Muscle layer of colon (tissue), 2 donors: ENCODE measurements around the gene ZNF438.

ENCODE experiments used
- H3K27ac ChIP-seq: one replicate; pipeline ENCODE4 v1.7.0; 2013; ENCODE audit warnings: low read depth, mild to moderate bottlenecking, low read length, moderate library complexity
- H3K27me3 ChIP-seq, 2 donors: one replicate each; pipeline ENCODE4 v1.7.0; 2013; ENCODE audit warnings: low read length in 2 of 2, mild to moderate bottlenecking in 2 of 2; ENCODE audit not compliant: insufficient read depth in 2 of 2, control insufficient read depth in 1 of 2
- H3K36me3 ChIP-seq: one replicate; pipeline ENCODE4 v1.7.0; 2013; ENCODE audit warnings: mild to moderate bottlenecking, low read length; ENCODE audit not compliant: insufficient read depth
- H3K4me1 ChIP-seq: one replicate; pipeline ENCODE4 v1.7.0; 2013; ENCODE audit warnings: mild to moderate bottlenecking, low read length; ENCODE audit not compliant: insufficient read depth
- H3K4me3 ChIP-seq, 2 donors: one replicate each; pipeline ENCODE4 v1.7.0; 2013; ENCODE audit warnings: low read length in 2 of 2, low read depth in 1 of 2, mild to moderate bottlenecking in 1 of 2, moderate library complexity in 1 of 2
- H3K9ac ChIP-seq: one replicate; pipeline ENCODE4 v1.7.0; 2013; ENCODE audit warnings: low read length
- H3K9me3 ChIP-seq: one replicate; pipeline ENCODE4 v1.7.0; 2013; ENCODE audit warnings: mild to moderate bottlenecking, low read length
- donor health status: abdominal sarcoma.
- donor health status: Adenocarcinoma of cecum.

The ZNF438 gene

DNA sequence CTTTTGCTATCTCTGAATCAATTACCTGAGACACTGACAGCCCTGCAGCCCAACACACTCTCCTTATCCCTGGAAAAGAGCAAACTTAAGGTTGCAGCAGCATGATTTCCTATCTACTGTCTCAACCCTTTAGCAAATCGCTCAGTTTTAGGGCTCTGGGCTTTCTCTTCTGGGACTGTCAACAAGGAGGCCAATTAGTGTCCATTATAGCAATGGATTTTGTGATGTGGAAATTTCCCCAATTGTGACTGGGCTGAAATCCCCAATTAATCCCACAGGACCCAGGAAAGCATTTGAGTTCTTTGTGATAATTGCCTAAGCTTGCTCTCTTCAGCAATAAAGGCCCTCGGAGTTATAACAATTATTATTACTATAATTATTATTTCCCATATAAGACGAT lies 197.0 kb downstream of the ZNF438 start:
- no peak overlapping the region for H3K9ac ChIP-seq
- H3K9me3 ChIP-seq, result no peaks in the 10 kb centered on the region

GRCh38 chr10:30834153-30834552 lies 197.5 kb downstream of the ZNF438 start:
- Histone ChIP-seq H3K27ac (no peak overlapping the region), H3K9me3 (no peaks in the 10 kb centered on the region), H3K36me3 (no peaks in the 10 kb centered on the region), H3K27me3 (no peaks in the 10 kb centered on the region), H3K4me3 (no peak overlapping the region), H3K4me1 (peaks cover 25% of the 10 kb centered on the region), H3K9ac (no peak overlapping the region)

More for the DNA sequence above, 197.0 kb downstream of the ZNF438 start:
- Histone ChIP-seq H3K36me3 (no peaks in the 10 kb centered on the region), H3K27ac (no peak overlapping the region), H3K27me3 (no peaks in the 10 kb centered on the region), H3K4me3 (no peak overlapping the region), H3K4me1 (peaks cover 25% of the 10 kb centered on the region)

DNA sequence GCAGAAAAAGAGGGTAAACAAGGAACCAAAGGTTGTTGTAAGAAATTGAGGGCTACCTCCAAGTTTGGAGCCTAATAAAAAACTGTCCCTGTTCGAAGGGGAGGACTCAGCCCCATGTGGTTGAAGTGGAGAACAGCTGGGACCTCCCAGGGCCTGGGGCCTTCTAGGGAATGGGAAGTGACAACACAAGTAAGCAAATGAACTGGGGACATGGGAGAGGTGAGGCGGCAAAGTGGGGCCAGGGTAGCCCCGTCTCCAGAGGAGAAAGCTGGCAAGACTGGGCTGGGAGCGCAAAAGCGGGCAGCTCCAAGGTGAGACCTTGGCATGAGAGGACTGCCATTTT lies 198.1 kb downstream of the ZNF438 start:
- Histone ChIP-seq H3K27ac (no peak overlapping the region), H3K4me3 (no peak overlapping the region), H3K4me1 (peaks cover 25% of the 10 kb centered on the region), H3K9ac (no peak overlapping the region), H3K27me3 (no peaks in the 10 kb centered on the region), H3K36me3 (no peaks in the 10 kb centered on the region), H3K9me3 (no peaks in the 10 kb centered on the region)

DNA sequence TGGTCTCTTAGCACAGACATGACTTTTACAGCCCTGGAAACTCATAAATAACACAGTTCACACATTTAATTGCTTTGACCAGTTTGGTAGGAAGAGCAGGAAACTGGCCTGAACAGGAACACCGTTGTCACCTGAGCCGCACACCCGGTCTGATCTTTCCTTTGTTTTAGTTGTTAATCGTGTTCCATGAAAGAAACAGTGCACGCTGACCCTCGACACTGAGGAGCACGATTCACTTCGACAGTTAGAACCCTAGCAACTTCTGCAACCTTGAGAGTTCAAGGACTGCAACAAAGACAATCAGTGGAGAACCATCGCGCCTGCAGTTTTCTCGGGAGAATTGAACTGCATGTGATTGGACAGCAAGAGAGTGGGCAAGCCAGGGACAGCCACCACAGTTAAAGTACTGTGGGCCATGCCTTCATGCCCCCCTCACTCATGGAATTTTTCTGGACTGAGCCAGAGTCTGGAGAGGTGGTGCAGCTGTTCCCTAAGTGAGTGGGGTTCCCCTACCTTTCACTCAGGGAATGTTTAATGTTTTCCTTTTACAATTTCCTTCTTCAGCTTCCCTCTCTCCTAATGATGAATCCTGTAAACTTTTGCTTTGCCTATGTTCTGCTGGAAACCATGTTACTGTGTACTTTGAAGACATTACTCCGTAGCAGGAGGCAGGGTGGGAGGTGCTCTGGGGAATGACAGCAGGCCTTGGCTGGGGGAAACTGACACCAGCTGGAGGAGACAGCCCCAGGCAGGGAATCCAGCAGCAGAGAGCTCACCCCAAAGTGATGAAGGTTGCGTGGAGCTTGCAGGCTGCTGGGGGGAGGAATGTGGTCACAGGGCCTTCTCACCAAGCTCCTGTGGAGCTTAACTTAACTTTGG lies 198.7 kb downstream of the ZNF438 start:
- no peak overlapping the region for H3K27ac ChIP-seq
- no peaks in the 10 kb centered on the region for H3K9me3 ChIP-seq
- H3K9ac ChIP-seq, result no peak overlapping the region

GRCh38 chr10:30832001-30832748 lies 199.5 kb downstream of the ZNF438 start:
- Histone ChIP-seq H3K9me3 (no peaks in the 10 kb centered on the region), H3K4me3 (no peak overlapping the region), H3K9ac (no peak overlapping the region), H3K27me3 (no peaks in the 10 kb centered on the region), H3K36me3 (no peaks in the 10 kb centered on the region), H3K27ac (no peak overlapping the region), H3K4me1 (peaks cover 25% of the 10 kb centered on the region)

More for the DNA sequence above, 198.7 kb downstream of the ZNF438 start:
- H3K4me1 ChIP-seq, result peaks cover 25% of the 10 kb centered on the region
- H3K27me3 ChIP-seq, result no peaks in the 10 kb centered on the region
- no peak overlapping the region for H3K4me3 ChIP-seq
- H3K36me3 ChIP-seq, result no peaks in the 10 kb centered on the region

- peaks cover 25% of the 10 kb centered on the region for H3K4me1 ChIP-seq
- no peak overlapping the region for H3K9ac ChIP-seq
- no peak overlapping the region for H3K4me3 ChIP-seq
- H3K27me3 ChIP-seq, result no peaks in the 10 kb centered on the region
- no peak overlapping the region for H3K27ac ChIP-seq
- H3K36me3 ChIP-seq, result no peaks in the 10 kb centered on the region
- H3K9me3 ChIP-seq, result no peaks in the 10 kb centered on the region
Measured at GRCh38 chr10:30831426-30831825, 200.2 kb downstream of the ZNF438 start.

DNA sequence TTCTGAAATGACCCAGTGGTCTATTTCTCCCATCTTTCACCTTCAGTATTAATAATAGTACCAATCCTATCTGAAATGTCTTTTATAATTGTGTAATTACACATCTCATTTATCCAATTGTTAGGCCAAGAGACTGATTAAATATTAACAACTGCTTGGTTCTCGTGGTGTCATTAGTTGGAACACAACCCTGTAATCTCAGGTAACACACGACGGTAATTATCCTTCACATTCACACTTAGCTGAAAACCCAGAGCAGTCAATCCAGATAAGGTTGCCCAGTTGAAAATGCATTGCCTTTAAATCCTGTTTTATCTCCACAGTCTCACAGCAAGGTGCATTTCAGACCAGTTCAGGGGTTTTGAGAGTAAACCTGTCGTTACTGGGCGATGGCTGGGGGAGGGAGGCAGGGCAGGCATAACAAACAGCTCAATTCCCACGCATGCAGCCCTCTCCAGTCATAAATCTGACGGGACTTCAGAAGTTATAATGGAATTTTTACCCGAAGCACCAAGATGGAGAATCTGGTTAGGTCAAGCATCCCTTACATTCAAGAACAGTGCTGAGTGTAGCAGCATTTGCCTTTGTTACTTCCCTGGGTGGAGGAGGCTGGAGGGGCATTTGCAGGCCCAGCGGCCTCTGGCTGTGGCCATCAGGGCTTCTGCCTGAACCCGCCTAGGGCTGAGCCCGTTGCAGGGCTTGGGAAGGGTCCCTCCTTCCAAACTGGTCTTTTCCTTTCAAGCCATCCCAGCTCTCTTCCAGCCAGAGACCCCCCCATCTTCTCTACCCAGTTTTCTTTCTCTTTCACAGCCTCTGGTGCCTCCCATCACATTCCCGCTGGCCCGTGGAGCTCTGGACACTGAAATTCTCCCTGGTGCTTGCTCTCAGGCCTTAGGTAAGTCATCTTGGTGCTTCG lies 201.1 kb downstream of the ZNF438 start:
- Histone ChIP-seq H3K36me3 (no peaks in the 10 kb centered on the region), H3K9ac (no peak overlapping the region), H3K27ac (no peak overlapping the region), H3K9me3 (no peaks in the 10 kb centered on the region), H3K4me1 (peaks cover 25% of the 10 kb centered on the region), H3K27me3 (no peaks in the 10 kb centered on the region), H3K4me3 (no peak overlapping the region)

DNA sequence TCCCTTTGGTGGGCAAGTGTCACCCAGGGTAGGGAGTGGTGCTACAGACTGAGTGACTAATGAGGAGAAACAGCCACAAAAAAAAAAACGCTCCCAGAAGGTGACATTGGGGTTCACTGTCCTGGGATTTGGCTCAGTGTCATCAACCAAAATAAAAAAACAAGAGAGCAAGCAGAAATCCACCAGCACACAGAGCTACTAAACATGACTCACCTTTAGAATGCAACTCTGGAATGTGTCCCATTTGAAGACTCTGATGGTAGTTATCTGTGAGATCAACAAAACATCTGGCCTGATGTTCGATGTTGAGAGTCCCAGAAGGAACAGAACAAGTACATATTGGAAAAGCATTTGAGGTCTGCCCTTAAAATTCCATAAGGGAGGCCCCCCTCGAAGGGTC lies 201.8 kb downstream of the ZNF438 start:
- Histone ChIP-seq H3K4me3 (no peak overlapping the region), H3K36me3 (no peaks in the 10 kb centered on the region), H3K27ac (no peak overlapping the region), H3K9me3 (no peaks in the 10 kb centered on the region), H3K4me1 (peaks cover 25% of the 10 kb centered on the region), H3K27me3 (no peaks in the 10 kb centered on the region), H3K9ac (no peak overlapping the region)

- no peak overlapping the region for H3K9ac ChIP-seq
- H3K4me1 ChIP-seq, result peaks cover 16% of the 10 kb centered on the region
- H3K27ac ChIP-seq, result no peak overlapping the region
- H3K9me3 ChIP-seq, result no peaks in the 10 kb centered on the region
- no peaks in the 10 kb centered on the region for H3K27me3 ChIP-seq
- H3K4me3 ChIP-seq, result no peak overlapping the region
- no peaks in the 10 kb centered on the region for H3K36me3 ChIP-seq
Measured at GRCh38 chr10:30828680-30829079, 203.0 kb downstream of the ZNF438 start.

DNA sequence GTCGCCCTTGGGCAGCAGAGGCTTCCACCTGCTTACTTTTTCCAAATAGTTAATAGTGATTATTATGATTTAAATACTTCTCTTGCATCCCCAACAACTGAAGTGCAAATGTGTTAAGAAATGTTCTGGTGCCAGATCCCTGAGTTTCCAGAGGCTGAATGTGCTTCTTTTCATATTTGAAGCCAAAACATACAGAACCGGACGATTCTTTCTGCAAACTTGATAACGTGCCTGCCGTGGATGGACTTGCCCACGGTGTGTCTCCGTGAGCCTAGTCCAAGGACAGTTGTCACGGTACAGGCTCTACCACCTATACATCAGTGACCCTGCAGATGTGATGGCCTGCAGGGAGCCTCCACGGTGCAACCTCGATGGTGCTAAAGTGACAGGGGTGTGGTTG lies 203.5 kb downstream of the ZNF438 start:
- no peaks in the 10 kb centered on the region for H3K36me3 ChIP-seq
- H3K27ac ChIP-seq, result no peak overlapping the region
- no peak overlapping the region for H3K9ac ChIP-seq
- H3K27me3 ChIP-seq, result no peaks in the 10 kb centered on the region
- H3K9me3 ChIP-seq, result no peaks in the 10 kb centered on the region
- peaks cover 16% of the 10 kb centered on the region for H3K4me1 ChIP-seq
- no peak overlapping the region for H3K4me3 ChIP-seq

GRCh38 chr10:30827531-30828120 lies 204.0 kb downstream of the ZNF438 start:
- Histone ChIP-seq H3K4me1 (peaks cover 16% of the 10 kb centered on the region), H3K27ac (no peak overlapping the region), H3K27me3 (no peaks in the 10 kb centered on the region), H3K36me3 (no peaks in the 10 kb centered on the region), H3K9ac (no peak overlapping the region), H3K9me3 (no peaks in the 10 kb centered on the region), H3K4me3 (no peak overlapping the region)
